Metanephros (tissue), 2 donors: Measurements from ENCODE around the gene KPNA6. TPM values are rescaled to one million over a fixed set of nuclear protein-coding genes. Genes with fewer than 3 reads are reported as not detected.

Experiments
- small RNA-seq: library from RNA; depleted of rRNA; stranded (forward); fragments of <200 nt; gene quantifications from one replicate; pipeline ENCODE3, GENCODE V24; 2014; ENCODE audit warnings: low replicate concordance
- total RNA-seq: library from RNA; depleted of rRNA; stranded (reverse); fragments of >200 nt; gene quantifications from one replicate; pipeline ENCODE4 v1.2.3, GENCODE V29; 2014

The KPNA6 gene
- 32.7 TPM for total RNA-seq

DNA sequence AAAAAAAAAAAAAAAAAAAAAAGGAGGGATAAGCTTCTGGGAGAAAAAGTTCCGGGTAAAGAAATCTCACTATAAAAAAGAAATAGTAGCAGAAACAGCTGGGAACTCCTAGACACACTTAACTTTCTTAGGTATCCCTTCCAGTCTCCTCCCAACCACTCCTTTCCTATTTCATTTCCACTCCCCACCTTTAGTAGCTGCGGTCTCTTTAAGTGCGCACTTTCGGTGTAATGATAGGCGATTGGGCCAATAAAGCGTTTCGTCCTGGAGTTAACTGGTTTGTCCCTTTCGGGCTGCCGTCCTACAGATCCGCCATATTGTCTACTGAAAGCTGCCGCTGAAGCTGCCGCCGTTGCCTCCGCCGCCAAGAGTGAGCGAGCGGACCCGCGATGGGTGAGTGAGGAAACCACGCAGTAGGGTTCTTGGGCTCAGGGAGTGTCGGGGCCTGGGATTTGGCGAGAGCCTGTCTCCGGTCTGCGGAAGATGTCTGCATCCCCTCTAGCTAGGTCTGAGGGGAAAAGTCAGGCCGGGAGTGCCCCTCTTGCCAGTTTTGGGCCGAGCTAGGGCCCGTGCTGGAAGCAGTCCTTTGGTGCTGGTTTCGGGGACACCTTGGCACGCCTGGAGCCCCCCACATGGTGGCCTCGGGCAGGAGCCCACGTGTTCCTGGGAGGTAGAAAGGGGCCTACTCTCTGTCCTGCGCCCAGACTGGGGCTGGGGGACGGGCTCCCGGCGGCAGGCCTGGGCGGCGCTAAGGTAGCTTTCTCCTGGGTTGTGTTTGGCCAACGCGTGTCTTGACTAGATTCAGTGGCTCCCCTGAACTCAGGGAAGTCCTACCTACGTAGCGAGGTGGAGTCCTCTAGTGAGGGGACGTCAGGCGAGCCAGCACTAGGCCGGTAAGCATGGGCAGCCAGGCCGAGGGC lies at the start of gene KPNA6:
Gene KPNA6 (plus strand): TSS at position 315 of the 920 bp plus-strand sequence. CDS start 75 bp downstream, at position 390.

DNA sequence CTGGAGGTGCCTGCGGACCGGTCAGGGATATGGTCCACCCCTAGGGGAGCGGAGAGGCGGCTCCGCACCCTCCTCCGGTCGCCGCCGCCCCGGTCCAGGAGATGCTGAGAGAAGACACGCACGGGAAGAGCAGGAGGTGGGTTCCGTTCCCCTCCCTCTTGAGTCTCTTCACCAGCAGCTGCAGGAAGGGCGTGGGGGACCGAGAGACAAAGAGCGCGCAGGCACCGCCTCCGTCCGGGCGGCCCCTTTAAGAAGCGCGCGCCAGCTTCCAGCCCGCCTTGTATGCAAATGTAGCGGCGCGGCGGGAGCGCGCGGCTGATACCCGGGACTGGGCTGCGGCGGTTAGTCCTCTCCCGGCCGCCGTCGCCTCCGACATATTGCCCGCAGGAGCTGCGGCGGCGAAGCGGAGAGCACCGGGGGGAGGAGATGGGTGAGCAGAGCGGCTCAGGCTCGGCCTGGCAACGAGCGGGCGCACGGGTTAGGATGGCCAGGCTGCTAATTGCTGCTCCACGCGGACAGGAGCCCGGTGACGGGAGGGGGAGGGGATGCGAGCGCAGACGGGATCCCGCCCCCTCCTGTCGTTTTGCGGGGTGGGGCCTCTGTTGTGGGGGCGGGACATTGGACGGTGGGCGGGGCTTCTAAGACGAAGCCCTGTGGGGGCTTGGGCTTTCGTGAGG lies 35.1 kb upstream of the KPNA6 start, which contains the start of gene TMEM39B:
Gene TMEM39B (plus strand): TSS at position 318 of the 677 bp plus-strand sequence. CDS start 109 bp downstream, at position 427.

DNA sequence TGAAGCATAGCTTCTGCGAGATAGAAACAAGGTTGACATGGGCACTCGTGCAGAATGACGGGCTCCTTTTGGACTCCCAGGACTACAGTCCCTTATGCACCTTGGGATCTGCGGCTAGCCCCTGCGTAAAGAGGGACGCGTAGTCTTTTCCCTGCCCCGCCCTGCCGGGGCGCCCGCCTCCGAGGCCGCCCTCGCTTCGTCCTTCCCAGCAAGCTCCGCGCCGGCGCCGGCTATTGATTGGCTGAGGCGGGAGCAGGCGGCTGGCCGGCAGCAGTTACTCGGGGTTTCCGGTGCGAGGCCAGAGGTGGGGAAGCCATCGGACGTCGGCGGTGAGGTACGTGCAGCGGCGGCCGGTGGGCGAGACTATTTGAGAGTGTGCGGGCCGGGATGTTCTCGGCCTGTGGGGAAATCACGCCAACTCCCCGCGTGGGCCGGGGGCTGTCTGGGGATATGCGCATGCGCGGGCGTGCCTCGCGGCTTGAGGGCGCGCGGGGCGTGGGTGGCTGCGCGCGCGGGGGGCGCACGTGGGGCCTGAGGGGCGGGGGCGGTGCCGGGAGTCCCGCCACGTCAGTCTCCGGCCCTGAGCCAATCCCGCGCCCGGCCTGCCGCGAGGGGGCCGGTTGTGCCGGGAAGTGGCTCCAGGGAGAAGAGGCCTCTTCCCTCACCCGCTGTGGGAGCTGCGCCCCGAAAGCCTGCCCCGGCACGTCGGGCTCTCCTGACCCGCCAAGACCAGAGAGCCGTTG lies 71.8 kb downstream of the KPNA6 start, which contains the start of gene TXLNA:
Gene TXLNA (plus strand): TSS at position 233 of the 743 bp plus-strand sequence. CDS start 671 bp downstream, outside the sequence.

DNA sequence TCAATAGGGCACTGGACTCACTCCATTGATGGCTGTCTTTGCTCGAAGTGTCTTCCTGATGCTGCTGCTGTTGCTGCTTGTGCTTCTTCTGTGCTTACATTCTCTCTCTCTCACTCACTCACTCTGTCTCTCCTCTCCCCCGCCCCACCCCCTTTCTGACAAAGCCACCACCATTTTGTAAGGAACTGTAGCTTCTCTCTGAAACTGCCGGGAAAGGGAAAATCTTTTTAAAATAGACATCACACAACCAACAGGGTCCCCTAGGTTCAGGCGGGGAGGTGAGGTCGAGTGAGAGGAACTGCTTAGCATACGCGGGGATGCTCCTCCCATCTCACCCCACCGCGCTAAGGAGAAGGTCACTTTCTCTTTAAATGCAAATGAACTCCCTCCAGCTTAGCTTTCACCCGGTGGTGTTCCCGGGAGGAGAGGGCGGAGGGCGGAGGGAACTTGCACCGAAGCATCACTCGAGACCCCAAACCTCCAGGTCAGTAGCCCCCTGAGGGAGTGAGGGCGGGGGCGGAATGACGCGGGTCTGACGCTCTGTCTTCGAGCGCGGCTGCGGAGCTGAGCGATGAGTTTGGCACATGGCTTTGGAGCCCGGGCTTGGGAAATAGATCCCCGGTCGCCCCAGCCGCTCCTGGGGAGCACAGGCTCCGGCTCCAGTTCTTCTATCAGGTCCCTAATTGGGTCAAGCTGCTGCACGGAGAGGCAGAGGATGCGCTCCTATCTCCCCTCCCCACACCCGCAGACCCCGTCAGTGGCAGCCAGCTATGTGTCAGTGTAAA lies 92.6 kb downstream of the KPNA6 start, which contains the start of gene CCDC28B:
Gene CCDC28B (plus strand): TSS at position 370 of the 785 bp plus-strand sequence. CDS start 1,341 bp downstream, outside the sequence.

DNA sequence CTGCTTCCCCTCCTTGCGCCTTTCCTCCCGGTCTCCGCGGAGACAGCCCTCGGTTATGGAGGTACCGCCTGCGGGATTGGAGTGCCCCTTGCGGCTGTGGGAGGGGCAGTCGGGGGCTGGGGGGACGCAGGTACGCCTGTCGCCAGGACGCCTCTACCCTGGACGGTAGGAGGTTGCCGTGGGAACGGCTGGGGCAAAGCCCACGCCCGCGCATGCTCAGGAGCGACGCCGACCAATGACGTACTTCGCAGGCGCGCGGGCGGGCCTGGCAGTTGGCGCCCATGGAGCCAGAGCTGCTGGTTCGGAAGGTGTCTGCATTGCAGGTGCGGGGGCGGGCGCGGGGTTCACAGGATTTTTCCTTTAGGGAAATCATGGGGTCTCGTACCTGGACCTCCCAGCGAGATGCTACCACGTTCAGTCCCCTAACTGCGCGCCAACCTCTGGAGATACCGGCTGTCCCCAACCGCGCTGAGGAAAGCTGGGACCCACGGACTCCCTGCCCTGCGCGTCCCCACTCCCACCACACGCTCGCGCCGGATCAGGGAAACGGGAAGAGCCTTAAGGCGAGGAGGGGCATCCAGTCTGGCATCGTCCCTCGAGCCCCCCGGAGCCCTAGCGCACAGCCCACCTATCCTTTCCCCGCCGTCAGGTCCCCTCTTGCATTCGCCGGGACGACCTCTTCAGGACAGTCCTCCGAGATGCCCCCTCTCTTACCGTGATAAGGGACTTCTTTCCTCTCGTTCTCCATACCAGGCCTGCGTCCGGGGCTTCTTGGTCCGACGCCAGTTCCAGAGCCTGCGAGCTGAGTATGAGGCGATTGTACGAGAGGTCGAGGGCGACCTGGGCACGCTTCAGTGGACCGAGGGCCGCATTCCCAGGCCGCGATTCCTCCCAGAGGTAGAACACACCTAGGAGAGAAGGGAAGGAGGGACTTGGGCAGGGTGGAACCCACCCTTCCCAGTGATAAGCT lies 97.8 kb downstream of the KPNA6 start, which contains the start of gene IQCC:
Gene IQCC (plus strand): TSS at position 271 of the 970 bp plus-strand sequence. CDS start 11 bp downstream, at position 282.

DNA sequence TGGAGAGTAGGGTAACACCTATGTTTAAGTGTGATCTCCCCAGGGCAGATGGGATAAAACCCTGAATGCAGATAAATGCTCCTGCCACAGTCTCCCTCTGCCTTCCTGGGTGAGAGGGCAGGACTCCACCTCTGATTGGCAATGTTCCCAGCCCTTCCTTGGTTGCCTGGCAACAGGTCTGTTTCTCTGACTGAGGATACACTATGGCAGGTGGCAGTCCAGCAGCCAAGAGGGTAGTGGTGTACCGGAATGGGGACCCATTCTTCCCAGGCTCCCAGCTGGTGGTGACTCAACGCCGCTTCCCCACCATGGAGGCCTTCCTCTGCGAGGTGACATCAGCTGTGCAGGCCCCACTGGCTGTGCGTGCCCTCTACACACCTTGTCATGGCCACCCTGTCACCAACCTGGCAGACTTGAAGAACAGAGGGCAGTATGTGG lies 101.1 kb downstream of the KPNA6 start, which contains the start of gene DCDC2B:
Gene DCDC2B (plus strand): TSS at position 199 of the 438 bp plus-strand sequence. CDS start 5 bp downstream, at position 204.

DNA sequence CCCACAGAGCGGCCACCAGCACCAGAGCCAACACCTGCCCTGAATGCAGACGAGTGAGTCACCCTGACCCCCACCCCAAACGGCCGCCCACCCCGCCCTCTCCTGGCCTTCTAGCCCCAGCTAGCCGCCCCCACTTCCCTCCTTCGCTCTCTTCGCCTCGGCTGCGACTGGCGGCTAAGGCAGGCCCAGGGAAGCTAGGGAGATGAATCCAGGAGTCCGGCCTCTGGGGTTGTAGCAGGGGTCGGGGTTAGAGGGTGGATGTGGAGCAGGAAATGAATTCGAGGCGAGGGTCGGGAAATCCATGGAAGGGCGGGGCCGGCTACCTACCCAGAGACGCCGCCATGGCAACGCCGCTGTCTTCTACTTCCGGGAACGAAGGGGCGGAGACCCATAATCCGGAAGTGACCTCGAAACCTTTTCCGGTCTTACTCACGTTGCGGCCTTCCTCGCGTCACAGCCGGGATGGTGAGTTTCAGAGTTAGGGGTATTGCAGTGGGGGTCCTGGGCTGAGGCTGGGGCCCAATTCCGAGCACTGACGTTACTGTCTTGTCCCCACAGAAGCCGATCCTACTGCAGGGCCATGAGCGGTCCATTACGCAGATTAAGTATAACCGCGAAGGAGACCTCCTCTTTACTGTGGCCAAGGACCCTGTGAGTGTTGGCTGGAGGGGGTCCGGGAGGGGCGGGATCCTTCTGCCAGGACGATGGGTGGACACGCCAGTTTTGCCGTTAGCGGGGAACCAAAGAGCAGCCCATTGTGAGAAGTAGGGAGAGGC lies 114.3 kb downstream of the KPNA6 start, which contains the start of the genes EIF3I and TMEM234:
Gene EIF3I (plus strand): TSS at position 428 of the 776 bp plus-strand sequence. CDS start 35 bp downstream, at position 463.
Gene TMEM234 (minus strand): TSS at position 374 of the 776 bp plus-strand sequence. CDS start 31 bp downstream, at position 343.

Small RNA genes lying within 50 kb of the gene (small RNA-seq; reads per million reads assigned to genes)
- gene MIR5585 (not detected), gene RF00017 (not detected)

Other genes starting within 250 kb of the KPNA6 start
- gene PTP4A2, start 169.7 kb upstream of the KPNA6 start, total RNA-seq: 251 TPM
- gene KHDRBS1, start 94.2 kb upstream of the KPNA6 start, total RNA-seq: 133 TPM
- gene TMEM39B, start 35.1 kb upstream of the KPNA6 start, total RNA-seq: 10.4 TPM
- gene TXLNA, start 71.6 kb downstream of the KPNA6 start, total RNA-seq: 41.6 TPM
- 29.6 TPM for gene CCDC28B, start 92.5 kb downstream of the KPNA6 start, total RNA-seq
- 5.1 TPM for gene IQCC, start 97.6 kb downstream of the KPNA6 start, total RNA-seq
- gene DCDC2B, start 101.0 kb downstream of the KPNA6 start, total RNA-seq: not detected
- 22.2 TPM for gene TMEM234, start 114.3 kb downstream of the KPNA6 start, total RNA-seq
- 116 TPM for gene EIF3I, start 114.4 kb downstream of the KPNA6 start, total RNA-seq
- gene FAM167B, start 139.2 kb downstream of the KPNA6 start, total RNA-seq: 13.7 TPM
- gene LCK, start 143.2 kb downstream of the KPNA6 start, total RNA-seq: 8.5 TPM
- 90.4 TPM for gene HDAC1, start 184.0 kb downstream of the KPNA6 start, total RNA-seq
- gene MARCKSL1, start 228.2 kb downstream of the KPNA6 start, total RNA-seq: 120 TPM